ENCODE data around the gene AMOT. TPM values are rescaled to one million over a fixed set of nuclear protein-coding genes. Genes with fewer than 3 reads are reported as not detected.

Gene AMOT
- total RNA-seq, 1 donor from 2014 or later: 3.8 TPM

- no peaks in the 10 kb centered on the region for H3K9me3 Mint-ChIP-seq
Observed at GRCh38 chrX:112789931-112790330, 50.7 kb downstream of the AMOT start.

GRCh38 chrX:112786076-112786475, 54.6 kb downstream of the AMOT start:
- Histone ChIP-seq H3K79me2 (ENCODE audit: low read depth) (no peaks in the 10 kb centered on the region), H3F3A (ENCODE audit: low read depth) (no peaks in the 10 kb centered on the region), H3K4me1 (peaks cover 5% of the 10 kb centered on the region), H2AFZ (replicated peaks) (no peak overlapping the region), H3K27ac (no peak overlapping the region), H3K4me3 (no peak overlapping the region), H3K9me3 (ENCODE audit: low read depth) (no peaks in the 10 kb centered on the region), H3K9ac (no peak overlapping the region), H3K4me2 (no peak overlapping the region), H4K20me1 (ENCODE audit: low read depth) (no peaks in the 10 kb centered on the region), H3K36me3 (no peaks in the 10 kb centered on the region), H3K27me3 (no peaks in the 10 kb centered on the region)
- Mint-ChIP-seq H3K9me3 (no peaks in the 10 kb centered on the region), H3K4me3 (no peak overlapping the region), H3K36me3 (peaks cover 46% of the 10 kb centered on the region), H3K27ac (no peak overlapping the region), H3K27me3 (ENCODE audit: insufficient read depth, low read depth) (no peaks in the 10 kb centered on the region), H3K4me1 (no peaks in the 10 kb centered on the region)
- DNase-seq (ENCODE audit: low spot score): no peak
- TF ChIP-seq EZH2 (IDR thresholded peaks at IDR 0.05) (no peak), EZH2phosphoT487 (IDR thresholded peaks at IDR 0.05) (no peak), CTCF (IDR thresholded peaks at IDR 0.05) (no peak)

More at GRCh38 chrX:112789931-112790330, 50.7 kb downstream of the AMOT start:
- Histone ChIP-seq H3K4me1 (no peaks in the 10 kb centered on the region), H2AFZ (replicated peaks) (no peak overlapping the region), H3K27me3 (no peaks in the 10 kb centered on the region), H3K27ac (no peak overlapping the region), H3K4me3 (no peak overlapping the region), H3K36me3 (no peaks in the 10 kb centered on the region), H3K79me2 (ENCODE audit: low read depth) (no peaks in the 10 kb centered on the region), H3K9me3 (ENCODE audit: low read depth) (no peaks in the 10 kb centered on the region), H3K4me2 (no peak overlapping the region), H4K20me1 (ENCODE audit: low read depth) (no peaks in the 10 kb centered on the region), H3K9ac (no peak overlapping the region), H3F3A (ENCODE audit: low read depth) (no peaks in the 10 kb centered on the region)
- Mint-ChIP-seq H3K27ac (no peak overlapping the region), H3K36me3 (peaks cover 34% of the 10 kb centered on the region), H3K27me3 (ENCODE audit: insufficient read depth, low read depth) (no peaks in the 10 kb centered on the region), H3K4me3 (no peak overlapping the region), H3K4me1 (no peaks in the 10 kb centered on the region)
- TF ChIP-seq EZH2 (IDR thresholded peaks at IDR 0.05) (no peak), CTCF (IDR thresholded peaks at IDR 0.05) (no peak), EZH2phosphoT487 (IDR thresholded peaks at IDR 0.05) (no peak)
- DNase-seq (ENCODE audit: low spot score): no peak

- Histone ChIP-seq H3F3A (ENCODE audit: low read depth) (no peaks in the 10 kb centered on the region), H3K9ac (no peak overlapping the region), H2AFZ (replicated peaks) (no peak overlapping the region), H3K9me3 (ENCODE audit: low read depth) (no peaks in the 10 kb centered on the region), H3K4me2 (no peak overlapping the region), H3K36me3 (no peaks in the 10 kb centered on the region), H3K4me1 (peaks cover 5% of the 10 kb centered on the region), H3K27ac (no peak overlapping the region), H3K4me3 (no peak overlapping the region), H4K20me1 (ENCODE audit: low read depth) (no peaks in the 10 kb centered on the region), H3K27me3 (no peaks in the 10 kb centered on the region), H3K79me2 (ENCODE audit: low read depth) (no peaks in the 10 kb centered on the region)
- no peak for TF ChIP-seq CTCF (IDR thresholded peaks at IDR 0.05)
- no peak for TF ChIP-seq EZH2phosphoT487 (IDR thresholded peaks at IDR 0.05)
- TF ChIP-seq EZH2 (IDR thresholded peaks at IDR 0.05): no peak
- H3K4me1 Mint-ChIP-seq: no peaks in the 10 kb centered on the region
- H3K9me3 Mint-ChIP-seq: no peaks in the 10 kb centered on the region
- H3K27ac Mint-ChIP-seq: no peak overlapping the region
- no peak overlapping the region for H3K4me3 Mint-ChIP-seq
- peaks cover 46% of the 10 kb centered on the region for H3K36me3 Mint-ChIP-seq
- no peaks in the 10 kb centered on the region for H3K27me3 Mint-ChIP-seq (ENCODE audit: insufficient read depth, low read depth)
- DNase-seq (ENCODE audit: low spot score): no peak
Observed at GRCh38 chrX:112785344-112785743, 55.3 kb downstream of the AMOT start.

All from neural progenitor cell (in vitro differentiated cells).